ENCODE measurements around the gene LOXL1.
A peak's percentile ranks its signal among the peaks of the same experiment; 100 is the strongest.

Gene LOXL1

GRCh38 chr15:73941044-73941443, 14.8 kb downstream of the LOXL1 start:
- DNase-seq, result no peak

GRCh38 chr15:73941449-73941848, 15.2 kb downstream of the LOXL1 start:
- no peak for DNase-seq

GRCh38 chr15:73941871-73942635, 15.8 kb downstream of the LOXL1 start:
- DNase-seq, result no peak

GRCh38 chr15:73942751-73943270, 16.5 kb downstream of the LOXL1 start:
- DNase-seq, result no peak

GRCh38 chr15:73944161-73945129, 18.2 kb downstream of the LOXL1 start:
- DNase-seq, result no peak

GRCh38 chr15:73945130-73945508, 18.9 kb downstream of the LOXL1 start:
- no peak for DNase-seq

- no peak for DNase-seq
Observed at GRCh38 chr15:73946046-73946721, 19.9 kb downstream of the LOXL1 start.

- no peak for DNase-seq
Observed at GRCh38 chr15:73946795-73947370, 20.6 kb downstream of the LOXL1 start.

- no peak for DNase-seq
Observed at GRCh38 chr15:73947651-73948050, 21.4 kb downstream of the LOXL1 start.

- no peak for DNase-seq
Observed at GRCh38 chr15:73948396-73948795, 22.1 kb downstream of the LOXL1 start.

GRCh38 chr15:73948982-73949381, 22.7 kb downstream of the LOXL1 start:
- no peak for DNase-seq

GRCh38 chr15:73949496-73949895, 23.2 kb downstream of the LOXL1 start:
- DNase-seq, result no peak

GRCh38 chr15:73950479-73950830, 24.2 kb downstream of the LOXL1 start:
- DNase-seq, result no peak

- DNase-seq, result peak; percentile 95
Observed at GRCh38 chr15:73950831-73951561, 24.7 kb downstream of the LOXL1 start.

- DNase-seq, result no peak
Observed at GRCh38 chr15:73951601-73952000, 25.3 kb downstream of the LOXL1 start.

- DNase-seq, result no peak
Observed at GRCh38 chr15:73952171-73952912, 26.1 kb downstream of the LOXL1 start.

- no peak for DNase-seq
Observed at GRCh38 chr15:73952913-73953750, 26.9 kb downstream of the LOXL1 start.

GRCh38 chr15:73954188-73955145, 28.2 kb downstream of the LOXL1 start:
- no peak for DNase-seq

- no peak for DNase-seq
Observed at GRCh38 chr15:73955326-73955725, 29.1 kb downstream of the LOXL1 start.
